ENCODE measurements around the gene RPS26. TPM values are rescaled to one million over a fixed set of nuclear protein-coding genes. Genes with fewer than 3 reads are reported as not detected.
A peak's percentile ranks its signal among the peaks of the same experiment; 100 is the strongest.

RPS26 gene
- total and polyA plus RNA-seq, 9 of the 15 experiments (the other 6 are each of a cell fraction or from before 2014, with no cell fraction given): 70.2 to 1,589 (median 852) TPM

DNA sequence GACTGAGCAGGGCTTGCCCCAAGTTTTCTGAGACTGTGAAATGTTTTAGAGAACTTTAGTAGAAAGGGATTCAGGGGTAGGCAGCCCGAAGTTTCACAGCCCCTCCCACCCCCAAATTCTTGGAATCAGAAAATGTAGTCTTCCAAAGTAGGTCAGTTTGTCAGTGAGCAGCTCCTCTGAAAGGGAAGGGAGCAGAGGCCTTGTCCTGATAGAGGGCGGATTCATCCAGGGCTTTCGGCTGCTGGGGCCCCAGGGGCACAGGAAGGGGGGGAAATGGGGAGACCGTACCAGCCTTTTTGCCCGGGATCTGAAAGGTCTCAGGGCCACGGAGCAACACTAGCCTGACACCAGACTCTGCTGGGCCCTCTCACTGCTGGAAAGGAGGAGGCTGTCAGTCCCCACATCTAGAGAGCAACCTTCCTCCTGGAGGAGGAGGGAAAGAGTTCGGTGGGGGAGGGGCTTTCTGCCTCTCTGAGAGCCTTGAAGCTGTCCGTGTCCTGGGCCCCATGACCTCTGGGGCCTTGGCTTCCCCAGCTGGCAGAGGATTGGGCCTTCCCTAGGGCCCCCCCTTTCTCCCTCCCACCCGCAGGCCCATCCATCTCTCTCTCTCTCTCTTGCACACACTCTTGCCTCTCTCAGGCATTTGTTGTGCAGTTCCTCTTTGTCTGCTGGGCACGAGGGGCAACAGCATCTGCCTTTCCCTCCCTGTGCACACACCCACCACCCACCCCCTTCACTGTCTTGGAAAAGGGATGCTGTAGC, 21.1 kb upstream of the RPS26 start, which contains the start of gene IKZF4 (continued):
- TF ChIP-seq, protein P1, sequence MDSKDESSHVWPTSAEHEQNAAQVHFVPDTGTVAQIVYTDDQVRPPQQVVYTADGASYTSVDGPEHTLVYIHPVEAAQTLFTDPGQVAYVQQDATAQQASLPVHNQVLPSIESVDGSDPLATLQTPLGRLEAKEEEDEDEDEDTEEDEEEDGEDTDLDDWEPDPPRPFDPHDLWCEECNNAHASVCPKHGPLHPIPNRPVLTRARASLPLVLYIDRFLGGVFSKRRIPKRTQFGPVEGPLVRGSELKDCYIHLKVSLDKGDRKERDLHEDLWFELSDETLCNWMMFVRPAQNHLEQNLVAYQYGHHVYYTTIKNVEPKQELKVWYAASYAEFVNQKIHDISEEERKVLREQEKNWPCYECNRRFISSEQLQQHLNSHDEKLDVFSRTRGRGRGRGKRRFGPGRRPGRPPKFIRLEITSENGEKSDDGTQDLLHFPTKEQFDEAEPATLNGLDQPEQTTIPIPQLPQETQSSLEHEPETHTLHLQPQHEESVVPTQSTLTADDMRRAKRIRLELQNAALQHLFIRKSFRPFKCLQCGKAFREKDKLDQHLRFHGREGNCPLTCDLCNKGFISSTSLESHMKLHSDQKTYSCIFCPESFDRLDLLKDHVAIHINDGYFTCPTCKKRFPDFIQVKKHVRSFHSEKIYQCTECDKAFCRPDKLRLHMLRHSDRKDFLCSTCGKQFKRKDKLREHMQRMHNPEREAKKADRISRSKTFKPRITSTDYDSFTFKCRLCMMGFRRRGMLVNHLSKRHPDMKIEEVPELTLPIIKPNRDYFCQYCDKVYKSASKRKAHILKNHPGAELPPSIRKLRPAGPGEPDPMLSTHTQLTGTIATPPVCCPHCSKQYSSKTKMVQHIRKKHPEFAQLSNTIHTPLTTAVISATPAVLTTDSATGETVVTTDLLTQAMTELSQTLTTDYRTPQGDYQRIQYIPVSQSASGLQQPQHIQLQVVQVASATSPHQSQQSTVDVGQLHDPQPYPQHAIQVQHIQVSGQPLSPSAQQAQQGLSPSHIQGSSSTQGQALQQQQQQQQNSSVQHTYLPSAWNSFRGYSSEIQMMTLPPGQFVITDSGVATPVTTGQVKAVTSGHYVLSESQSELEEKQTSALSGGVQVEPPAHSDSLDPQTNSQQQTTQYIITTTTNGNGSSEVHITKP (IDR thresholded peaks at IDR 0.05; ENCODE audit: partially characterized antibody): peak; percentile 36
- peak; percentile 89 for TF ChIP-seq ZFX (CRISPR knock-in tag; IDR thresholded peaks at IDR 0.05)
- no peak for TF ChIP-seq HNRNPK (IDR thresholded peaks at IDR 0.05; ENCODE audit: low read depth, low read length, poor library complexity, severe bottlenecking)
- peak; percentile 49 for TF ChIP-seq MEIS2 (IDR thresholded peaks at IDR 0.05; ENCODE audit: partially characterized antibody)
- TF ChIP-seq ATF7 (IDR thresholded peaks at IDR 0.05): no peak
- TF ChIP-seq, protein P2, sequence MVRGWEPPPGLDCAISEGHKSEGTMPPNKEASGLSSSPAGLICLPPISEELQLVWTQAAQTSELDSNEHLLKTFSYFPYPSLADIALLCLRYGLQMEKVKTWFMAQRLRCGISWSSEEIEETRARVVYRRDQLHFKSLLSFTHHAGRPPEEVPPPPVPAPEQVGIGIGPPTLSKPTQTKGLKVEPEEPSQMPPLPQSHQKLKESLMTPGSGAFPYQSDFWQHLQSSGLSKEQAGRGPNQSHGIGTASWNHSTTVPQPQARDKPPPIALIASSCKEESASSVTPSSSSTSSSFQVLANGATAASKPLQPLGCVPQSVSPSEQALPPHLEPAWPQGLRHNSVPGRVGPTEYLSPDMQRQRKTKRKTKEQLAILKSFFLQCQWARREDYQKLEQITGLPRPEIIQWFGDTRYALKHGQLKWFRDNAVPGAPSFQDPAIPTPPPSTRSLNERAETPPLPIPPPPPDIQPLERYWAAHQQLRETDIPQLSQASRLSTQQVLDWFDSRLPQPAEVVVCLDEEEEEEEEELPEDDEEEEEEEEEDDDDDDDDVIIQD (CRISPR knock-in tag; IDR thresholded peaks at IDR 0.05): no peak
- no peak for TF ChIP-seq PTRF (tag; IDR thresholded peaks at IDR 0.05)
- TF ChIP-seq, protein P3, sequence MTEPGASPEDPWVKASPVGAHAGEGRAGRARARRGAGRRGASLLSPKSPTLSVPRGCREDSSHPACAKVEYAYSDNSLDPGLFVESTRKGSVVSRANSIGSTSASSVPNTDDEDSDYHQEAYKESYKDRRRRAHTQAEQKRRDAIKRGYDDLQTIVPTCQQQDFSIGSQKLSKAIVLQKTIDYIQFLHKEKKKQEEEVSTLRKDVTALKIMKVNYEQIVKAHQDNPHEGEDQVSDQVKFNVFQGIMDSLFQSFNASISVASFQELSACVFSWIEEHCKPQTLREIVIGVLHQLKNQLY (CRISPR knock-in tag; conservative IDR thresholded peaks at IDR 0.05): no peak
- TF ChIP-seq ZNF3 (CRISPR knock-in tag; IDR thresholded peaks at IDR 0.05): no peak
- TF ChIP-seq NCOA6 (IDR thresholded peaks at IDR 0.05): 0 out of 2 replicates have a peak, but pooled peaks have one; percentile 18
- no peak for TF ChIP-seq HNRNPUL1 (IDR thresholded peaks at IDR 0.05; ENCODE audit: low read length)
- no peak for TF ChIP-seq SREBF2 (CRISPR knock-in tag; IDR thresholded peaks at IDR 0.05)
- no peak for TF ChIP-seq JUN (IDR thresholded peaks at IDR 0.05; ENCODE audit: borderline replicate concordance, low read depth, low read length)
- no peak for TF ChIP-seq JUN (CRISPR knock-in tag; IDR thresholded peaks at IDR 0.05; ENCODE audit: borderline replicate concordance)
- TF ChIP-seq MED1 (CRISPR knock-in tag; IDR thresholded peaks at IDR 0.05; ENCODE audit: borderline replicate concordance): no peak
- peak; percentile 2; the same call in 1 of the 2 replicates for TF ChIP-seq MTA2 (IDR thresholded peaks at IDR 0.05; ENCODE audit: low read depth)
- TF ChIP-seq FIP1L1 (IDR thresholded peaks at IDR 0.05; ENCODE audit: low read depth, low read length, poor library complexity, severe bottlenecking): no peak
- peak; percentile 82 for TF ChIP-seq ESRRA (IDR thresholded peaks at IDR 0.05; ENCODE audit: borderline replicate concordance, low read depth)
- peak; percentile 14; the same call in 1 of the 2 replicates for TF ChIP-seq MTA3 (IDR thresholded peaks at IDR 0.05; ENCODE audit: borderline replicate concordance)
- no peak; the same call in 1 of the 2 replicates for TF ChIP-seq JUND (IDR thresholded peaks at IDR 0.05; ENCODE audit: borderline replicate concordance, low read depth, low read length)
- peak; percentile 43; the same call in 2 of the 3 replicates for TF ChIP-seq JUND (tag; IDR thresholded peaks at IDR 0.05; ENCODE audit: borderline replicate concordance, low read depth, low read length)
- TF ChIP-seq XRCC5 (IDR thresholded peaks at IDR 0.05; ENCODE audit: low read depth, low read length): 0 out of 2 replicates have a peak, but pooled peaks have one; percentile 84
- TF ChIP-seq CBFA2T2 (conservative IDR thresholded peaks at IDR 0.05): no peak
